Measurements from ENCODE around the gene PRMT5. TPM values are rescaled to one million over a fixed set of nuclear protein-coding genes. Genes with fewer than 3 reads are reported as not detected.
A peak's percentile ranks its signal among the peaks of the same experiment; 100 is the strongest.

Gene PRMT5
- total RNA-seq, 1 experiment from 2014 or later: 201 TPM

DNA sequence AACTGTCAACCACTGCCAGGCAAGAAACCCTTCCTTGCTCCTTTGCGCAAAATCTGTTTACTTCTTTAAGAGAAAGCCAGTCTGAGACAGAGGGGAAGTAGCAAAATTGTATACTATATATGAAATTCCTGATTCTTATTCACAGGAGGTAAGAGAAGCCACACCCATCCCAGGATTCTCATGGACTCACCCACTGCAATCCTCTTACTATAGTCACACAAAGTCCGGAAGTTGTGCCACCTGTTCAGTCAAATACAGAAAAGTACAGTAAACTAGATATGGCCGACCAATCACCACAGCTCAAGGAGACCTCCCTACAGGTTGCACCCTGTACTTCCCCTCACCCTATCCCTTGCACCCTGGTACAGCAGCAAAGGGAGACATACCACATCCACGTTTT, 2.9 kb downstream of the PRMT5 start:
- Mint-ChIP-seq H3K27ac (ENCODE audit: low read depth, unreplicated experiment) (peak overlapping the region; percentile 53), H3K27me3 (ENCODE audit: insufficient read depth, unreplicated experiment) (no peaks in the 10 kb centered on the region), H3K36me3 (ENCODE audit: insufficient read depth, unreplicated experiment) (peaks cover 67% of the 10 kb centered on the region), H3K4me3 (ENCODE audit: unreplicated experiment) (no peak overlapping the region), H3K4me1 (ENCODE audit: insufficient read depth, unreplicated experiment) (peaks cover 30% of the 10 kb centered on the region), H3K9me3 (ENCODE audit: unreplicated experiment) (no peaks in the 10 kb centered on the region)
- peak; percentile 52 for DNase-seq (ENCODE audit: unreplicated experiment)
- TF ChIP-seq, protein P1, sequence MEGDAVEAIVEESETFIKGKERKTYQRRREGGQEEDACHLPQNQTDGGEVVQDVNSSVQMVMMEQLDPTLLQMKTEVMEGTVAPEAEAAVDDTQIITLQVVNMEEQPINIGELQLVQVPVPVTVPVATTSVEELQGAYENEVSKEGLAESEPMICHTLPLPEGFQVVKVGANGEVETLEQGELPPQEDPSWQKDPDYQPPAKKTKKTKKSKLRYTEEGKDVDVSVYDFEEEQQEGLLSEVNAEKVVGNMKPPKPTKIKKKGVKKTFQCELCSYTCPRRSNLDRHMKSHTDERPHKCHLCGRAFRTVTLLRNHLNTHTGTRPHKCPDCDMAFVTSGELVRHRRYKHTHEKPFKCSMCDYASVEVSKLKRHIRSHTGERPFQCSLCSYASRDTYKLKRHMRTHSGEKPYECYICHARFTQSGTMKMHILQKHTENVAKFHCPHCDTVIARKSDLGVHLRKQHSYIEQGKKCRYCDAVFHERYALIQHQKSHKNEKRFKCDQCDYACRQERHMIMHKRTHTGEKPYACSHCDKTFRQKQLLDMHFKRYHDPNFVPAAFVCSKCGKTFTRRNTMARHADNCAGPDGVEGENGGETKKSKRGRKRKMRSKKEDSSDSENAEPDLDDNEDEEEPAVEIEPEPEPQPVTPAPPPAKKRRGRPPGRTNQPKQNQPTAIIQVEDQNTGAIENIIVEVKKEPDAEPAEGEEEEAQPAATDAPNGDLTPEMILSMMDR (IDR thresholded peaks at IDR 0.05; ENCODE audit: unreplicated experiment): no peak
- ChIA-PET CTCF (interaction anchor here (0.7 to 1.1 kb wide), 2 partner anchors 26 to 73 kb away, joined by 3 to 4 read pairs; no protein-coding TSS in a partner anchor), POLR2A (interaction anchor here (0.6 to 2.6 kb wide), 8 partner anchors 11 to 87 kb away, joined by 3 to 10 read pairs (median 4); partner anchors contain the start of gene AJUBA)
- intact Hi-C loops (cut with micrococcal nuclease): no loop called here
- no TSS peak for BruUV-seq (replicated peaks)

DNA sequence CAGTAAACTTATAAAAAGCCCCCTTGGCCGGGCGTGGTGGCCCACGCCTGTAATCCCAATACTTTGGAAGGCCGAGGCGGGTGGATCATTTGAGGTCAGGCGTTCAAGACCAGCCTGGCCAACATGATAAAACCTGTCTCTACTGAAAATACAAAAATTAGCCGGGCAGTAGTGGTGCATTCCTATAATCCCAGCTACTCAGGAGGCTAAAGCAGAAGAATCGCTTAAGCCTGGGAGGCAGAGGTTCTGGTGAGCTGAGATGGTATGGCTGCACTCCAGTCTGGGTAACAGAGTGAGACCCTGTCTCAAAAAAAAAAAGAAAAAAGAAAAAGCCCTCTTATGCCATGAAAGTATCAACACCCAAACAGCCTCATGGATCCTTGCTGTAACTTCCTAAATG, 3.7 kb downstream of the PRMT5 start:
- no TSS peak for BruUV-seq (replicated peaks)
- DNase-seq (ENCODE audit: unreplicated experiment): no peak
- ChIA-PET CTCF (interaction anchor here (0.7 to 1.1 kb wide), 2 partner anchors 26 to 72 kb away, joined by 3 to 4 read pairs; no protein-coding TSS in a partner anchor), POLR2A (interaction anchor here (0.6 to 1.9 kb wide), 5 partner anchors 53 to 86 kb away, joined by 3 to 7 read pairs (median 4); partner anchors contain the start of gene AJUBA)
- Mint-ChIP-seq H3K36me3 (ENCODE audit: insufficient read depth, unreplicated experiment) (peaks cover 75% of the 10 kb centered on the region), H3K9me3 (ENCODE audit: unreplicated experiment) (no peaks in the 10 kb centered on the region), H3K27ac (ENCODE audit: low read depth, unreplicated experiment) (peak overlapping the region; percentile 53), H3K27me3 (ENCODE audit: insufficient read depth, unreplicated experiment) (no peaks in the 10 kb centered on the region), H3K4me1 (ENCODE audit: insufficient read depth, unreplicated experiment) (peaks cover 34% of the 10 kb centered on the region), H3K4me3 (ENCODE audit: unreplicated experiment) (no peak overlapping the region)
- intact Hi-C loops (cut with micrococcal nuclease): no loop called here
- TF ChIP-seq, protein P1 (IDR thresholded peaks at IDR 0.05; ENCODE audit: unreplicated experiment): no peak

DNA sequence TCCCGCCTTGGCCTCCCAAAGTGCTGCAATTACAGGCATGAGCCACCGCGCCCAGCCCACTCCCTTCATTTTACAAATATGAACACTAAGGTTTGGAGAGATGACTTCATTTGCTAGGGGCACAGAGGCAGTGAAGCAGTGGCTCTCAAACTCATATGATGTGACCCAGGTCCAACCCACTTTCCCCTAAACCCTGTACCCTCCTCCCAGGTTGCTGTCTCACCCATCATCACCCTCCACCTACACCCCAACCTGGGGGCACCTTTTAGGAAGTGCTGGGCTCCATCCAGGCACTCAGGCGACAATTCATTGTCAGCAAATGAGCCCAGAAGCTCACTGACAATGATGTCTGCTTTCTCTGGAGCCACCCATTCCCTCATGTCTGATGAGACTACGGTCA, 5.4 kb downstream of the PRMT5 start:
- Mint-ChIP-seq H3K27ac (ENCODE audit: low read depth, unreplicated experiment) (no peak overlapping the region), H3K36me3 (ENCODE audit: insufficient read depth, unreplicated experiment) (peaks cover 92% of the 10 kb centered on the region), H3K4me1 (ENCODE audit: insufficient read depth, unreplicated experiment) (peaks cover 39% of the 10 kb centered on the region), H3K4me3 (ENCODE audit: unreplicated experiment) (no peak overlapping the region), H3K27me3 (ENCODE audit: insufficient read depth, unreplicated experiment) (no peaks in the 10 kb centered on the region), H3K9me3 (ENCODE audit: unreplicated experiment) (no peaks in the 10 kb centered on the region)
- TF ChIP-seq, protein P1 (IDR thresholded peaks at IDR 0.05; ENCODE audit: unreplicated experiment): no peak
- ChIA-PET POLR2A (no interaction called here), CTCF (interaction anchor here (0.6 to 1.1 kb wide), 3 partner anchors 37 to 64 kb away, joined by 3 to 4 read pairs (median 4); no protein-coding TSS in a partner anchor)
- intact Hi-C loops (cut with micrococcal nuclease): no loop called here
- BruUV-seq (replicated peaks): no TSS peak
- no peak for DNase-seq (ENCODE audit: unreplicated experiment)

DNA sequence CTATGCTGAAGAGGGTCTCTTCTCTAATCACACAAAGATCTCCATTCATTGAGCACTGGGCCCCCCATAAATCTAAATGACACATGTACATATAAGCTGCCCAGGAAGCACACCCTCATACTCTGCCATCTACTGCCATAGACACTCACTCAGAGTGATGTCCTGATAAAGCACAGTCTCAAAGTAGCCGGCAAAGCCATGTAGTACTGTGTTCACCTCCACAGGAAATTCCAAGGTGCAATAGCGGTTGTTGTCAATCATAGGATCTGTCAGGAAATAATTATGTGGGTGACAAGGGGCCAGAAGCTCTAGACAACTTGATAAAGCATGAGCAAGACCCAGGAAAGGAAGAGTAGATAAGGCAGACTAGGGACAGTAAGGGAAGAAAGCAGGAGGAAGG, 6.9 kb downstream of the PRMT5 start:
- ChIA-PET CTCF (interaction anchor here (0.6 to 1.2 kb wide), 3 partner anchors 50 to 365 kb away, joined by 4 to 5 read pairs (median 4); no protein-coding TSS in a partner anchor), POLR2A (no interaction called here)
- H3K4me3 Mint-ChIP-seq (ENCODE audit: unreplicated experiment): peak overlapping the region; percentile 22

More for the DNA sequence above, 6.9 kb downstream of the PRMT5 start:
- Mint-ChIP-seq H3K4me1 (ENCODE audit: insufficient read depth, unreplicated experiment) (peaks cover 45% of the 10 kb centered on the region), H3K9me3 (ENCODE audit: unreplicated experiment) (no peaks in the 10 kb centered on the region), H3K27ac (ENCODE audit: low read depth, unreplicated experiment) (peak overlapping the region; percentile 87), H3K27me3 (ENCODE audit: insufficient read depth, unreplicated experiment) (no peaks in the 10 kb centered on the region), H3K36me3 (ENCODE audit: insufficient read depth, unreplicated experiment) (peaks cover 97% of the 10 kb centered on the region)
- BruUV-seq (replicated peaks): no TSS peak
- TF ChIP-seq, protein P1 (IDR thresholded peaks at IDR 0.05; ENCODE audit: unreplicated experiment): no peak
- intact Hi-C loops (cut with micrococcal nuclease): no loop called here
- no peak for DNase-seq (ENCODE audit: unreplicated experiment)
